Measurements from ENCODE around the gene TMEM131L. TPM values are rescaled to one million over a fixed set of nuclear protein-coding genes. Genes with fewer than 3 reads are reported as not detected.

TMEM131L gene
- total and polyA plus RNA-seq, 2 donors (not counting 3 experiments of a cell fraction or from before 2014, with no cell fraction given) = 7.7 to 21.2 TPM

- H3K9me1 ChIP-seq (replicated peaks; ENCODE audit: control insufficient read depth, extremely low read depth, insufficient read depth, low read length) = no peaks in the 10 kb centered on the region
- H3K4me3 ChIP-seq (replicated peaks in 1 of 3; ENCODE audit: insufficient read depth in 1 of 3, low read depth in 1 of 3, low read length in 3 of 3) = no peak overlapping the region
- POLR2A ChIA-PET = no interaction called here
- H3K4me1 ChIP-seq (ENCODE audit: control insufficient read depth, extremely low read depth, insufficient read depth, low read length) = peaks cover 11% of the 10 kb centered on the region
- H3K4me2 ChIP-seq (ENCODE audit: insufficient read depth, low read length) = no peak overlapping the region
- no peak overlapping the region for H3K27ac ChIP-seq (ENCODE audit: insufficient read depth, low read depth, low read length)
- CTCF ChIA-PET = interaction anchor here (1.1 to 2.2 kb wide), 2 partner anchors 9 to 23 kb away, joined by 3 to 6 read pairs; no protein-coding TSS in a partner anchor
- BruUV-seq (replicated peaks) = no TSS peak
- H3K27me3 ChIP-seq (ENCODE audit: control insufficient read depth in 2 of 2, insufficient read depth in 2 of 2, low read length in 2 of 2) = no peaks in the 10 kb centered on the region
- H3K36me3 ChIP-seq (ENCODE audit: control insufficient read depth in 2 of 2, extremely low read depth in 1 of 2, insufficient read depth in 2 of 2, low read length in 2 of 2) = peaks cover 0 to 12% of the 10 kb centered on the region in 2 experiments
- DNase-seq (ENCODE audit: low read depth, low spot score) (peak; percentile 12), FAIRE-seq (no peak)
- no peak overlapping the region for H3K9ac ChIP-seq (replicated peaks; ENCODE audit: extremely low read depth, insufficient read depth, low read length)
- dilution Hi-C loops (cut with MboI; ENCODE audit: extremely low pct_ligation_motif_present, low sequenced_read_pairs) (no loop called here), intact Hi-C loops (cut with micrococcal nuclease) (no loop called here)
- H4K20me1 ChIP-seq (replicated peaks; ENCODE audit: control insufficient read depth, extremely low read depth, insufficient read depth, low read length) = no peaks in the 10 kb centered on the region
- H3K79me2 ChIP-seq (ENCODE audit: control insufficient read depth, insufficient read depth, low read length) = no peaks in the 10 kb centered on the region
- TF ChIP-seq POLR2A (IDR thresholded peaks at IDR 0.05; ENCODE audit: low read depth, low read length) (no peak), MYC (IDR thresholded peaks at IDR 0.05; ENCODE audit: low read depth, low read length) (no peak), CTCF (IDR thresholded peaks at IDR 0.05; ENCODE audit: extremely low read depth in 1 of 2, insufficient read depth in 1 of 2, low read depth in 1 of 2, low read length in 2 of 2) (no peak)
- H3K9me3 ChIP-seq (replicated peaks; ENCODE audit: control insufficient read depth, insufficient read depth, low read length) = no peaks in the 10 kb centered on the region
- H2AFZ ChIP-seq (ENCODE audit: low read depth, low read length) = no peak overlapping the region
Measured at GRCh38 chr4:153620352-153620751, 154.2 kb downstream of the TMEM131L start.

DNA sequence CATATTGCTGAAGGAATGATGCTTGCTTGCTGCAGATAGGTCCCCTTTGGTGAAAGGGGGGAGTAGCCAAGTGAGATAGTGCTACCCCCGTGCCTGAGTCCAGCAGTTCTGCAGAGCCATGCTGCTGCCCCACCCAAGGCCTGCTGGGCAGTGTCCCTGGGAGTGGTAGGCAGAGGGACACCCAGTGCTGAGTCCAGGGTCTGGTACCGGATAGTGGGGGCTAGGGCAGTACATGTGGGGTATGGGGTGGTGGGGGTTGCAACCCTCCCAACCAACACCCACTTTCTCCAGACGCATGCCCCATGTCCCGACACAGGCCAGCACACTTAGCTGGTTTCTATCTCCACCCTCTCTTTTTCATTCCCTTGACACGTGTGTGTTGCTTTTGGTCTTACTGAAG lies 155.9 kb downstream of the TMEM131L start:
- no peak overlapping the region for H3K4me2 ChIP-seq (ENCODE audit: insufficient read depth, low read length)
- ChIA-PET POLR2A (no interaction called here), CTCF (interaction anchor here (2.2 kb wide), 1 partner anchor 21 kb away, joined by 6 read pairs; no protein-coding TSS in a partner anchor)
- no peaks in the 10 kb centered on the region for H3K27me3 ChIP-seq (ENCODE audit: control insufficient read depth in 2 of 2, insufficient read depth in 2 of 2, low read length in 2 of 2)
- dilution Hi-C loops (cut with MboI; ENCODE audit: extremely low pct_ligation_motif_present, low sequenced_read_pairs) (no loop called here), intact Hi-C loops (cut with micrococcal nuclease) (no loop called here)
- DNase-seq (ENCODE audit: low read depth, low spot score) (no peak), FAIRE-seq (no peak)
- H3K9ac ChIP-seq (replicated peaks; ENCODE audit: extremely low read depth, insufficient read depth, low read length) = no peak overlapping the region
- no peak overlapping the region for H3K4me3 ChIP-seq (replicated peaks in 1 of 3; ENCODE audit: insufficient read depth in 1 of 3, low read depth in 1 of 3, low read length in 3 of 3)
- H3K9me3 ChIP-seq (replicated peaks; ENCODE audit: control insufficient read depth, insufficient read depth, low read length) = no peaks in the 10 kb centered on the region
- peaks cover 0 to 16% of the 10 kb centered on the region in 2 experiments for H3K36me3 ChIP-seq (ENCODE audit: control insufficient read depth in 2 of 2, extremely low read depth in 1 of 2, insufficient read depth in 2 of 2, low read length in 2 of 2)
- H3K9me1 ChIP-seq (replicated peaks; ENCODE audit: control insufficient read depth, extremely low read depth, insufficient read depth, low read length) = no peaks in the 10 kb centered on the region
- TF ChIP-seq, protein P1, sequence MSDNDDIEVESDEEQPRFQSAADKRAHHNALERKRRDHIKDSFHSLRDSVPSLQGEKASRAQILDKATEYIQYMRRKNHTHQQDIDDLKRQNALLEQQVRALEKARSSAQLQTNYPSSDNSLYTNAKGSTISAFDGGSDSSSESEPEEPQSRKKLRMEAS (IDR thresholded peaks at IDR 0.05; ENCODE audit: insufficient read depth, insufficient read length) = no peak
- TF ChIP-seq MYC (IDR thresholded peaks at IDR 0.05; ENCODE audit: low read depth, low read length) (no peak), CTCF (IDR thresholded peaks at IDR 0.05; ENCODE audit: extremely low read depth in 1 of 2, insufficient read depth in 1 of 2, low read depth in 1 of 2, low read length in 2 of 2) (no peak), JUN (IDR thresholded peaks at IDR 0.05; ENCODE audit: borderline replicate concordance, insufficient read depth, insufficient read length, low read depth) (no peak), GATA2 (IDR thresholded peaks at IDR 0.05; ENCODE audit: insufficient read depth, insufficient read length, low read depth, low read length) (no peak)
- H3K4me1 ChIP-seq (ENCODE audit: control insufficient read depth, extremely low read depth, insufficient read depth, low read length) = peaks cover 11% of the 10 kb centered on the region
- no peak overlapping the region for H3K27ac ChIP-seq (ENCODE audit: insufficient read depth, low read depth, low read length)
- H3K79me2 ChIP-seq (ENCODE audit: control insufficient read depth, insufficient read depth, low read length) = no peaks in the 10 kb centered on the region
- H2AFZ ChIP-seq (ENCODE audit: low read depth, low read length) = no peak overlapping the region
- BruUV-seq (replicated peaks) = no TSS peak
- no peaks in the 10 kb centered on the region for H4K20me1 ChIP-seq (replicated peaks; ENCODE audit: control insufficient read depth, extremely low read depth, insufficient read depth, low read length)

Measured in endothelial cell of umbilical vein (primary cell).